Measurements from ENCODE around the gene CPNE5.

CPNE5 gene

DNA sequence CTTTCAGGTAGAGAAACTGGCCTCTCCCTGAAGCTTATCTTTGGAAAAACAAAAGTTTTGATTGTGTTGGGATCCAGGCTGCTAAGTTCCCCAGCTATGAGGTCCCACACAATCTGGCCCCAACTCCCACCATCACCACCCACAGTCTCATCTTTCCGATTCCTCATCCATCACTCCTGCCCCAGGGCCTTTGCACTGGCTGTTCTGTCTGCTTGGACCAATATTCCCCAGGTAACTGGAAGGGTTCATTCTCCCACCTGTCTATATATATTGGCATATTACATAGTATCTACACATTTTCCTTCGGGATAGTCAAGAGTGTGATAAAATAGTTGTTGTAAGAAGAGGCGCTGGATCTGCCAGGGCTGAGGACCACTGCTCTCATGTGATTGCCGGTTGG, 52.0 kb downstream of the CPNE5 start:
- DNase-seq, result no peak

DNA sequence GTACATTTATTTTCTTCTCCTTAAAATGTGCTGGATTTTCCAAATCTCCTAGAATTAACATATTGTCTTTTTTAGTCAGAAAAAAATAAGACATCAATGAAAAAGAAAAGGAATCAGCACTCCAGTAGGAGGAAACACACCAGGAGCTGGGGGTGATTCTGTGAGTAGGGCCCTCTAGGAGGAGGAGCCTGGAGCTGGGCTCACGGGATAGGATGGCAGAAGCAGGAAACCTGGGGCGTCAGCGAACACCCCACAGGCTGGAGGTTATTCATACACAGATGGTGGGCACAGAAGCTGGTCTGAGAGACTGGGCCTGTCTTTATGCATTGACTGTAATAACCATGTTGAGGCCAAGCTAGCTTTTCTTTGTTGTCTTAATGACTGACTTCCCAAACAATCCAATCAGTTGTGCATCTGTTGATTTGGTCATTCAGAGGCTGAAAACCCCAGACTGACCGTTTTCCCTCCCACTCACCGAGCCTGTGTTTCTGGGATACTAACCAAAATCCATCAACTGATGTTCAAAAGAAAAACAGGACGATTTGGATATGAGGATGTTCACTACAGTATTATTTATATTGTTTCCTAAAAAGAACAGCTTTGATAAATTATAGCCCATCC, 53.1 kb downstream of the CPNE5 start:
- no peak for DNase-seq

DNA sequence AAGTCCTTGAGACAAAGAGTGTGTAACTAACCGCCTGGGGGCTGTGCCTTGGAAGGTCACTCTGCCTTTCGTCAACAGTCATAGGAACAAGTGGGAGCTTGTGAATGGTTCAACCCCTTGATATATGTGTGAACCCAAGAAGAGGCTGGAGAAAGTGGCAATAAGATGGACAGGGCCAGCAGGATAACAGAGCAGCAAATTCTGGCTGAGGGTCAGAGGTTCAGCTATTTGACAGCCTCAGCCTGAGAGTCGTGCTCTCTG, 54.9 kb downstream of the CPNE5 start:
- DNase-seq, result no peak

DNA sequence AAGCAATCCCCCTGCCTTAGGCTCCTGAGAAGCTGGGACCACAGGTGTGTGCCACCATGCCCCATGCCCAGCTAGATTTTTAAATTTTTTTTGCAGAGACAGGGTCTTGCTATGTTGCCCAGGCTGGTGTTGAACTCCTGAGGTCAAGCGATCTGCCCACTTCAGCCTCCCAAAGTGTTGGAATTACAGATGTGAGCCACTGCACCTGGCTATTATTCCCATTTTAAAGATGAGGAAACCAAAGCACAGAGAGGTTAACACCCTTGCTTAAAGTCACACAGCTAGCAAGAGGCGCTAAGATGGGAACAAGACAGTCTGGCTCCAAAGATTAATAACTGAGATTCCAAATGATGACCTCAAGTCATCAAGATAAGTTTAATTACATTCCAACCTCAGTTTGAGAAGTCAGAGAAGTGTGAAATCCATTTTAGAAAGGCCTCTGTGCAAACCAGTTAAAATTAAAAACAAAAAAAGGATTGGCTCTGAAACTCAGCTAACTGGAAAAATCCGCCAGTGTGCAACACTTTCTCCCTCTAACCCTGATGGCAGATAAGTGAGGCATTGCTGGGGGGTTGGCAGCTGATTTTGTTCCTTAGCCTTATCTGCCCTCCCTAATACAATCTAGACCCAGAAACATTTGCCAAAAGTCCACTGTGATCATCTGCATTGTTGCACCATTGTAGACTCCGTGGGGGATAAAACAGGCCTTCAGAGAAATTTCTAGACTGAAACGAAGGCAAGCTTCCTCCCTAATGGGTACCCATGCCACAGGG, 55.5 kb downstream of the CPNE5 start:
- no peak for DNase-seq

DNA sequence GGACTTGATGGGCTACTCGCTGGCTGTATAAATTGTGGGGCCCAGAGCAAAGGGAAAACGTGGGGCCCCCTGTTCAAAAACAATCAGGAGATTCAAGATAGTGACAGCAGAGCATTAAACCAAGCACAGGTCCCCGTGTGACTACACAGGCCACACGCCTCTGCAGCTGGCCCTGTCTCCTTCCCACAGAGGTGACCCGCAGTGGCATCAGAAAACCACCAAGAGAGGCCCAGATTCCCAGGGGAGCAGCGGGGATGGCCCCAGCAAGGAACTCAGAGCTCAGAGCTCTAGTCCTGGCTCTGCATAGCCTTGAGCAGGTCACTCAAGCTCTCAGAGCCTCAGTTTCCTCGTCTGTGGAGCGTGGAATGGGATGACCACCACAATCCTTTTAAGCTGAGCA, 57.6 kb downstream of the CPNE5 start:
- no peak for DNase-seq

DNA sequence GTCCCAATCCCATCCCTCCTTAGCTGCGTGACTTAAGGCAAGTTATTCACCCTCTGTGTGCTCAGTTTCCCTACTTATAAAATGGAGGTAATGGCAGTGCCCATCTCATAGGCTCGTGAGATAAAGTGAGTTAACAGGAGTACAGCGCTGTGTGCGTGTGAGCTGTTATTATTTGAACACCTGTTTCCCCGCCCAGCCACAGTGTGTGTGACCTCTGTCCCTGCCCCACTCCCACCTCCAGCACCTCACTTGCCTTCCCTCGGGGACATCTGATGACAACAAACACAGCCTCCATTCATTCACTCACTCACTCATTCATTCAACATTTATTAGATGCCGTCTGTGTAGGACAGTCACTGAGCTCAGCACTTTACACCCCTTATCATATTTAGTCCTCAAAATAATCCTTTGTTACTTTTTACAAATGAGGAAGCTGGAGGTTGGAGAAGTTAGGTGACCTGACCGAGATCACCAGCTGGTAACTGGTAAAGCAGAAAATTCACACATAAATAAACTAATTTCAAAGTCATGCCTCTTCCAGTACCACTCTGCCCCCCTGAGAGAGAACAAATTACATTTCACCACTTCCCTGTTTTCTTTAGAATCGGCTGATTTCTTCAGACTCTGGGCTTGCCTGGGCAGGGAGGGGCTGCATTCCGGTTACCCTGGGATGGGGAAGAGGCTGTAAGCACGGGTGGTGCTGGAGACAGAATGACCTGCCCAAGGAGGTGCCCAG, 58.6 kb downstream of the CPNE5 start:
- no peak for DNase-seq

DNA sequence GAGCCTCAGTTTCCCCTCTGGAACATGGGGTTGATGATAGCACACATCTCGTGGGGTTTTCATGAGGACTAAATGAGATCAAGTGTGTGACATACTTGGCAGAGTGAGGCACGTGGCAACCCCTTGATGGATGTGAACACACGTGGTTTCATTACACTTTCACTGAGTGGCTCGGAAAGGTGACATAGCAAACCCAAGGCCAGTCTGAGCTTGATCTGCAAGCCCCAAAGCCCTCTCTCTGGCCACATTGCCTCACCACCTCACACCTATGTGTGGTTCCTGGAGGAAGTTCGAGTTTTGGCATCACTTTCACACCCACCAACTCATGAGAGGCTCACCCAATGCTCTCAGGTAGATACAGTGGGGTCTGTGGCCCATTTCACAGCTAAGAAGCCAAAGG, 60.0 kb downstream of the CPNE5 start:
- no peak for DNase-seq

DNA sequence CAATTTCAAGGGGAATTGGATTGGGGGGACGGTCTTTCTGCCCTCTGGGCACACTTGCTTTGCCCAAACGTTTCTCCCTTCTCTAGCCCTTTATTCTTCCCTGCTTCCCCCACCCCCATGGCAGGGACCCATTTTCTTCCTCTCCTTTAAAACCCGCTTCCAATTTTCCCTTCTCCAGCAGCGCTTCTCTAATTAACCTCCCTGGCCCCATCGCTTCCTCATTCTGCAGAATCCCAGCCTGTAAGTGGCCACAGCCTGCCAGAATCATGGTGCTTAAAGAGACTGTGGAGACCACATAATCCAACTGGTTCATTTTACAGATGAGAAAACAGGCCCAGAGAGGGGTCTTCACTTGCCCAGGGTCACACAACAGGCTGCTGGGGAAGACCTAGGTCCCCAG, 61.4 kb downstream of the CPNE5 start:
- no peak for DNase-seq

DNA sequence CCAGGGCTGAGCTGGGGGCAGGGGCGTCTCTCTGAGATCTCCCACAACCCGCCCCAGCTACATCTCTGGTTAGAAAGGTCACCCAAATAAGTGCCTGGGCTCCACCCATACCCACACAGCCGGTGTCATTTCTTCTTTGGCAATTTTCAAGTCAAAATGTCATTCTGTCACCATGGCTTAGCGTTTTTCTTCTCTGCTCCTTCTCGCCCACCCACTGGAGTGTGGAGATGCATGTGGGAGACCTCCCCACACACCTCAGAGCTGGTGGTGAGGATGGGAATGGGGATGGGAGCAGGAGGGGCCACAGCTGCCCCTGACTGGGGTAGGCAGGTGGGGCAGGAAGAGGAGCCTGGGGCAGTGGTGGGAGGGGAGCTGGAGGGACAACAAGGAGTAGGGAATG, 63.1 kb downstream of the CPNE5 start:
- DNase-seq, result no peak

DNA sequence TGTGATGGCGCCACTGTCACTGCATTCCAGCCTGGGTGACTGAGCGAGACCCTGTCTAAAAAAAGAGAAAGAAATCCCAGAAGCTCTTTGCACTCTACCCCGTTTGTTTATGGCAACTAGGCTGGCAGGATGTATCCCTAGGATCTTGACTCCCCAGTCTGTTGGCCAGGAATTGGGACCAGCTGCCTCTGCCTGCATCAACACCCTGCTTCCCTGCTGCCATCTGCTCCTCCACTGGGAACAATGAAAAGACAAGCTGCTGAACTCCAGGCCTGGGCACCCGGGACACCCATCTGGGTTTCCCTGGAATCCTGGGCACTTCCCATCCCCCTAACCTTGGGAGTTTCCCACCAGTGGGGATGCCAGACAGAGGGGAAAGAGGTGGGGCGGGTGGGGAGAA, 64.9 kb downstream of the CPNE5 start:
- DNase-seq, result no peak

DNA sequence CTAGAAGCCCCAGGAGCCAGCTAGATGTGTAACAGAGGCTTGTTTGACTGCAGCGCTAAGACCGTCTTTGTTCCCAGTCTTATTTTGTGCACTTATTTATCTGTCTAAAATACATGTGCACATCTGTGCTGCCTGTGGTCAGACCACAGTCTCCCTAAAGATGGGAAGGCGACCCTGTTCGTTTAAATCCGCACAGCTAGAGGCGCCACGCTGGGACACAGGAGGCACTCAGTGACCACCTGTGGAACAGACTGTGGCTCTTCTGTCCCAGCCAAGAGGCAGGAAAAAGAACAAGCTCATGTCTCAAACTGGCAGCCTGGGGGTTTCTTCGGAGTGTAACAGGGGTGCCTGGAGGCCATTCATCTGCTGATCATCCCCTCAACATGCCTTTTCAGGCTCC, 66.8 kb downstream of the CPNE5 start:
- DNase-seq, result no peak

DNA sequence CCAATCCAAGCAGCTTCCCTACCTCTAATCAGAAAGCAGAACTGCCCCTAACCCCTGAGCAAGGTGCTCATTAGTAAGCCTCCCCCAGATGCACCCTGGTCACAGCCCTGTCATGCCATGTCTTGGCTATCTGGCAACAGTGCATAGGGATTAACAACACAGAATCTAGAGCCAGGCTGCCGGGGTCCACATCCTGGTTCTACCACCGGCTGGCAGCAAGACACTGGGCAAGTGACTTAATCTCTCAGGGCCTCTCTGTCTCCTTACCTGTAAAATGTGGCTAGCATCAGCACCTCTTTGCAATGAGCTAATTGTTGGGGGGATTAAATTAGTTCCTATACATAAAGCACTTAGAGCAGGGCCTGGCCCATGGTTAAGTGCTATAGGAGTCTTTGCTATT, 68.1 kb downstream of the CPNE5 start:
- DNase-seq, result no peak

DNA sequence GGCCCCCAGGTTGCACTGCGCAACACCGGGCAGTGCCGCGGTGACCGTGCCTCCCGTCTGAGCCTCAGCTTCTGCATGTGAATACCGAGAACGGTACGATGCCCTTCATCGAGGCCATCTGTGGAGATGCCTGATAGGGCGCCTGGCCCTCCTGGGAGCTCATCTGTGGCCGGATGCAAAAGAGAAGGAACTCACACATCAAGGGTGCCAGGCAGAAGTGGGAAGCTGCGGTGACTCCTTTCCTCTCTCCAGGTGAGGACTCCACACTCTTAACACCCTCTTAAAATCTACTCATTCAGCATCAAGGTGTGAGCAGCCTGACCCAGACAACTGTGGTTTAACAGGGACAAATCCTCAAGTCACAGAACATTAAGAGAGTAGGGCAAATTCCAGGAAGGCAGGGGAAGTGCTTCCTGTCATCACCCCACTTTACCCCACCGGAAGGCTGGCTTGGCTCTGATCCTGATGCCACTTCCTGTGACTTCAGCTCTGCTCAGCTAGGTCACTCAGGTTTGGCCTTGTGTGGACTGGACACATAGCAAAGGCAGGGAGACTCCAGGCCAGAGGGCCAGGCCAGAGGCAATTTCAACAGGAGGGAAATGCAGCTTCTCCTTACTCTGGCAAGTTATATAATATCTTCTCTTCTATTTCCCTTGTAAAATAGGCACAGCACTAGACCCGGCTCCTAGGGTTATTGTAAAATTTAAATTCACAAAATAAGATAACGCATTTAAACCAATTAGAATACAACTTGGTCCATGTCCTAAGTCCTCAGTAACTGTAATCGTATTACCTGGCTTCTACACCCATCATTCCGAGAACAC, 69.4 kb downstream of the CPNE5 start:
- DNase-seq, result peak; percentile 24 to 66

DNA sequence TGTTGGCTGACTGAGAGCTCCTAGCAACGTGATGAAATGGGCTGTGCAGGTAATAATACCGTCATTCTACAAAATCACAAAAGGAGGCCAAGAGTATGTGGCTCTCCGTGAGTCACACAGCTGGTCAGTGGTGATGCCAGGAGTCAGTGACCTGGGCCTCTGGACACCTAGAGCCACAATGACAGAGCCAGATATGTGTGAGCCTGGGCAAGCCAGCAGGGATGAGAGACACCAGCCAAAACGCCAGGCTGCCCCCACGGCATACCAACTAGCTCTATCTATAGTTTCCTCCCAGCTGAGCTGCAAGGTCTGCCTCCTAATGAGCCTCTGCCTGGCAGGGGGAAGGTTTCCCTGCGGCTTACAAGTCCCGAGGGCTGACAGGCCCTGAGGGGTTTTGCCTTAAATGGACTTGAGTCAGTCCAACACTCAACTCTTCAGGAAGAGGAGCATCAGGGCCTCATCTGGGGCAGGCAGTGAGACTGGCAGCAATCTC, 70.0 kb downstream of the CPNE5 start:
- DNase-seq, result no peak

DNA sequence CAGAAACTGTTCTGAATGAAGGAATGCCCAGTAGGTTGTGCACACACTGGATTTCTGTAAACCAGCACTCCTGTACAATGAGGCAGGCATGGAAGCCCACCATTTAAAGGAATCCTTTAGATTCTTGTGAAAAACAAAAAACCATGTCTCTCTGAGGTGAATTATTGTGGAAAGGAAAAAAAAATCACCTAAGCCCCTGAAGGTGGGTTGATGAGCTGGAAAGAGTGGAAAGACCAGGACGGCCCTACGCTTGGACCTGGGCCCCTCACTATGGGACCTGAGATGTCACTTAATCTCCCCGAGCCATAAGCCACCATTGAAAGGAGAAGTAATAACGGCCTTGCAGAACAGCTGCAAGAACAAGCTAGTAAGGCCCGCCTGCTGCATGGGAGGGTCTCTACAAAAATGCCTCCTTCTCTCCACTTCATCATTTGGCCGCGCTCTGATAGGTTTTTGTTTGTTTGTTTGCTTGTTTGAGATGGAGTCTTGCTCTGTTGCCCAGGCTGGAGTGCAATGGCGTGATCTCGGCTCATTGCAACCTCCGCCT, 72.8 kb downstream of the CPNE5 start:
- no peak for DNase-seq

DNA sequence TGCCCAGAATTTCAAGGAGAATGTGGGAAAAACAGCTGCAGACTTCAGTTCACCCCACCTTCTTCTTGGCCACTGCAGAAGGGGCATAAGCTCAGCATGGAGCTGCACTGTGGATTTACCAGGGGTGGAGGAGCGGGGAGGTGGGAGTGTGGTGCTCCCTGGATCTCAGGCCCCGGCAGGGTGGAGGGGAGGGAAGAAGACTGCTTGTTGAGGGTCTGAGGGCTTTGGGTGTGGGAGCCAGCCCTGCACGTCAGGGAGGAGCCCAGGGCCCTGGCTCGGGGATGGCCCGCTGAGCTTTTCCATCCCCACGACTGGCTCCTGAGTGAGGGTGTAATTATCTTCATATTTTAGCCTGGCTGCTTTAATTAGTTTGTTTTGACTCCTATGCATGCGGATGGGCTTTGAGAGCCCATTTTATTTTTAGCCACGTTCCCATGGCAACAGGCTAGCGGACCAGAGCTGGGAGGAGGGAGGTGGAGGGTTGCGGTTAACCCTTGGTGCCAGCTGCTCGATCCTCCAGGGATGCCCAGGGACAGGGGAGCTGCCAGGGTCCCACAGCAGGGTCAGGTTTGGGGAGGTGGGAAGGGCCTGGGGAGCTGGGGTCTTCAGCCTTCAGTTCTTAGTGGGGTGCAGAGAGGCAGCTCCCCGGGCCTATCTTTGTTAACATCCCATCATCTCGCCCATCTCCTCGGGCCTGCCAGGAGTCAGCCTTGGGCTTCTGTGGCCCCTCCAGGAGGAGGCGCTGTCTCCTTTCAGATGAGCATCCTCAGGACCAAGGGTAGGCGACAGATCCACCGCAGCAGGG, 73.4 kb downstream of the CPNE5 start:
- peak; percentile 18 to 72 for DNase-seq

DNA sequence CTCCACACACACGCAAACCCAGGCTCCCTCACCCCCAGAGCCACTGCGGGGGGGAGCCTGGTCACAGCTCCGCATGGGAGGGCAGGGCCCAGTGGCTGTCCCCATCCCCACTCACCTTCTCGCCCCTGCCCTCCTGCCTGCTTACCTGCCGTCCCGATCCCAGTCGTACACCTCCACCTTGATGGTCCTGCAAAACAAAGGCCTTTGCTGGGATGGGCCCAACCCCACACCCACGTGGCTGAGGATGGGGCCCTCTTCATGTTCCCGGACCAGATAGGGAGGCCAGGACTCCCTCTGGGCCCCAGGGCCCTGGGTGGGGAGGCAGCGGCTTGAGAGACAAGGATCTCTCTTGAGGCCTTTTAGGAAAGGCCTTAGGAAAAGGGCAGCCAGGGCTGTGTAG, 74.1 kb downstream of the CPNE5 start:
- DNase-seq, result no peak

DNA sequence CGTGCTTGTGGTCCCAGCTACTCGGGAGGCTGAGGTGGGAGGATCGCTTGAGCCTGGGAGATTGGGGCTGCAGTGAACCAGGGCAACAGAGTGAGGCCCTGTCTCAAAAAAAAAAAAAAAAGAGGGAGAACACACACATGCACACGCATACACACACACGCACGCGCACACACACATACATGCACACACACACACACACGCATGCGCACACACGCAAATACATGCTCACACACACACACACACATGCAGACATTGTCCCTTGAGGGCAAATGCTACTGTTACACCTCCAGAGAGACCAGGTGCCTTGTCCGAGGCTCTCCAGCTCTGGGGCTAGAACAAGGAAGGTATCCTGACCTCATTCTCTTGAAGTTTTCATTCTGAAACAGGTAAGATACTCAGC, 77.1 kb downstream of the CPNE5 start:
- DNase-seq, result no peak

DNA sequence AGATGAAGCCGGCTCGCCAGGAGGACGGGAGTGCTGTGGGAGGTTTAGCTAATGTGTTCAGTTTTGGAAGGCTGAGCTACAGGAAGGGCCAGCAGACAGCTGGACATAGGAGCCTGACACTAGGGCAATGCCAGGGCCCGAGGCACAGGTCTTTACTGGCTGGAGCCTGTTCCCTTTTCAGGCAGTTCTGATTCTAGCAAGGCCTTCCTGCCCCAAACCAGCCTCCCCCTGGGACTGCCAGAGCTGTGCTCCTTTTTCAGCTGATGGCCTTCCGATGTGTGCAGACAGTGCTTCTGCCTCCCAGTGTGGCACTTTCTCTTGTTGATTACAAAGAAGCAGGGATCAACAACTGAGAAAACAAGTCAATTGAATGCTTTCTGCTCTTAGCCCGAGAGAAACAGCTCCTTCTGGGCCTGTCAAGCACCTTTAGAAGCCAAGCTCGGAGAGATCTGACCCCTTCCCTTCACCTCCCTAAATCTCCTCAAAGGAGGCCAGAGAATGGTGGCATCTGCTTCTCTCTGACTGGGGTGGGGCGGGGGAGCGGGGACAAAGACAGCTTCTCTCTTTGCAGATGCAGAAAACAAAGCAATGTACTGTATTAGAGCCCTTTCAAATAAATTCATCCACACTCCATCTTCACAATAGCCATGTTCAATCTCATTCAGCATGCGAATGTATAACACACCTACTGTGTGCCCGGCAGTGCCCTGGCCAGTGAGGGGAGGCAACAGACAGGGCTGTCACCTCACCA, 78.4 kb downstream of the CPNE5 start:
- DNase-seq, result no peak

DNA sequence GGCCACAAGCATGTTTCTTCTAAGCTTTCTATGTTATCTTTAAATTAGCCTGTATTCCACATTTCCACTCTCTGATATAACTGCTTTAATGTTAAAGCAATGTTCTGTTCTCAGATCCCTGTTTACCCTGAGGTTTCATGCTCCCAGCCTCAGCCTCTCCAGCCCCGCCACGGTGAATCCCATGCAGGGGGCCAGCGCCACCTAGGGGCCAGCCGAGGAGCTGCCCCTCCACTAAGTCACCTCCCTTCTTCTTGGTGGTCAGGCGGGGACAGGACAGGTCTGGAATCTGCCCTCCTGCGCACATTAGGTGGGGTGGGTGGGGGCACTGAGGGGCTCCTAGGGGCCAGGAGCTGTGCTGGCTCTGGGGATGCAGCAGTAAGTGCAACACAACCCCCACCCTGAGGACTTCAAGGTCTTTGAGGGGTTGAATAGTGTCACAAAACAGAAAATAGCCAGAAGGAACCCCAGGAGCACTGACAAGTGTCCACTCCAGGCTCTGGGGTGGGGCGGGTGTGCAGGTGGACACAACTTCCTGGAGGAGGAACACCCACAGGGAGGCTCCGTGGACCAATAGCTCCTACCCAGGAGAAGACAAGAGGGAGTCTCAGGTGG, 80.0 kb downstream of the CPNE5 start:
- peak; percentile 22 to 76 for DNase-seq

Data from SW 1271 (cell line).